Thyroid gland (tissue), 4 donors: ENCODE results near the gene FREM3. TPM values are rescaled to one million over a fixed set of nuclear protein-coding genes. Genes with fewer than 3 reads are reported as not detected.

Source experiments
- DNase-seq, 2 donors: peaks; one replicate each; pipeline ENCODE4 v3.0.0-alpha.2; 2019
- H3K27ac ChIP-seq, 3 donors: fragments of 200-600 bp; sonication (generic); 1 replicate in 2 of 3; 2 replicates in 1 of 3; pipeline ENCODE4 v1.5.1; 2016 to 2019; ENCODE audit warnings: mild to moderate bottlenecking in 1 of 3, moderate library complexity in 1 of 3
- H3K27me3 ChIP-seq: fragments of 200-600 bp; sonication (generic); one replicate; pipeline ENCODE4 v1.5.1; 2019
- H3K36me3 ChIP-seq, 2 donors: fragments of 200-600 bp; sonication (generic); one replicate each; pipeline ENCODE4 v1.5.1; 2016 to 2019
- H3K4me1 ChIP-seq, 2 donors: fragments of 200-600 bp; sonication (generic); one replicate each; pipeline ENCODE4 v1.5.1; 2017 to 2019
- H3K4me3 ChIP-seq, 3 donors: fragments of 200-600 bp; sonication (generic); replicated peaks in 1 of 3; 1 replicate in 2 of 3; 2 replicates in 1 of 3; pipeline ENCODE4 v1.5.1; 2016; ENCODE audit warnings: mild to moderate bottlenecking in 1 of 3
- H3K9me3 ChIP-seq: fragments of 200-600 bp; sonication (generic); one replicate; pipeline ENCODE4 v1.5.1; 2017
- CTCF ChIP-seq, 6 experiments: fragments of 200-600 bp in 3 of 6; fragments of 450-650 bp in 3 of 6; sonication (generic) in 3 of 6; IDR thresholded peaks; one replicate each; pipeline ENCODE4 v1.5.1; 2016 to 2019; ENCODE audit warnings: antibody characterized with exemption in 6 of 6, mild to moderate bottlenecking in 2 of 6, inconsistent platforms in 1 of 6, moderate library complexity in 1 of 6
- POLR2A ChIP-seq, 2 donors: fragments of 450-650 bp; IDR thresholded peaks; one replicate each; pipeline ENCODE4 v1.6.1; 2017; ENCODE audit warnings: antibody characterized with exemption in 2 of 2, mild to moderate bottlenecking in 2 of 2, moderate library complexity in 1 of 2
- WGBS, 2 donors: methylation state at CpG; one replicate each; pipeline ENCODE4 v1.1.5; 2017; 5-methylcytosine and 5-hydroxymethylcytosine counted together
- intact Hi-C: fragments of 100-400 bp; cut with DNase I; formaldehyde crosslinking; loops from one replicate; pipeline ENCODE4 v1.15.1; 2023
- total RNA-seq, 4 donors: library from RNA; depleted of rRNA; stranded (reverse); fragments of >200 nt; gene quantifications; one replicate each; pipeline ENCODE4 v1.2.3, GENCODE V29; 2016

Gene FREM3
- total RNA-seq, 4 donors from 2014 or later = not detected

- no peaks in the 10 kb centered on the region for H3K27me3 ChIP-seq
- H3K4me3 ChIP-seq = no peak overlapping the region
- DNase-seq = no peak
- TF ChIP-seq POLR2A (IDR thresholded peaks at IDR 0.05) (no peak), CTCF (IDR thresholded peaks at IDR 0.05) (no peak)
- H3K9me3 ChIP-seq = no peaks in the 10 kb centered on the region
- H3K4me1 ChIP-seq = peaks cover 0 to 4% of the 10 kb centered on the region in 2 donors
- 70 to 74% methylated on average over 4 of the region's 4 CpGs for WGBS, 2 donors
- H3K36me3 ChIP-seq = peaks cover 7 to 22% of the 10 kb centered on the region in 2 donors
- intact Hi-C loops = no loop called here
- no peak overlapping the region for H3K27ac ChIP-seq
These were observed 145.5 kb downstream of the FREM3 start for GRCh38 chr4:143554728-143555597.

- H3K4me1 ChIP-seq = no peaks in the 10 kb centered on the region
- no peaks in the 10 kb centered on the region for H3K27me3 ChIP-seq
- TF ChIP-seq CTCF (IDR thresholded peaks at IDR 0.05) (no peak), POLR2A (IDR thresholded peaks at IDR 0.05) (no peak)
- no peaks in the 10 kb centered on the region for H3K9me3 ChIP-seq
- no peak for DNase-seq
- H3K36me3 ChIP-seq = peaks cover 39 to 70% of the 10 kb centered on the region in 2 donors
- H3K4me3 ChIP-seq = no peak overlapping the region
- WGBS, 2 donors = 88 to 90% methylated on average over 2 of the region's 2 CpGs
- intact Hi-C loops = no loop called here
- H3K27ac ChIP-seq = no peak overlapping the region
These were observed 150.5 kb downstream of the FREM3 start for GRCh38 chr4:143549928-143550327.

- Histone ChIP-seq H3K36me3 (peaks cover 53 to 68% of the 10 kb centered on the region in 2 donors), H3K4me3 (no peak overlapping the region), H3K27me3 (no peaks in the 10 kb centered on the region), H3K27ac (no peak overlapping the region), H3K9me3 (no peaks in the 10 kb centered on the region), H3K4me1 (no peaks in the 10 kb centered on the region)
- TF ChIP-seq CTCF (IDR thresholded peaks at IDR 0.05) = no peak
- no peak for TF ChIP-seq POLR2A (IDR thresholded peaks at IDR 0.05)
- WGBS, 2 donors = 94 to 100% methylated on average over 3 of the region's 3 CpGs
- intact Hi-C loops = no loop called here
- no peak for DNase-seq
These were observed 160.8 kb downstream of the FREM3 start for GRCh38 chr4:143539670-143540023.

- Histone ChIP-seq H3K9me3 (no peaks in the 10 kb centered on the region), H3K27me3 (no peaks in the 10 kb centered on the region), H3K27ac (no peak overlapping the region), H3K36me3 (peaks cover 54 to 66% of the 10 kb centered on the region in 2 donors), H3K4me1 (no peaks in the 10 kb centered on the region), H3K4me3 (no peak overlapping the region)
- TF ChIP-seq POLR2A (IDR thresholded peaks at IDR 0.05) (no peak), CTCF (IDR thresholded peaks at IDR 0.05) (no peak)
- intact Hi-C loops = no loop called here
- DNase-seq = no peak
- 88 to 91% methylated on average over 4 of the region's 4 CpGs for WGBS, 2 donors
These were observed 161.4 kb downstream of the FREM3 start for GRCh38 chr4:143538979-143539669.
